Gastrocnemius medialis (tissue), 4 donors: ENCODE results near the gene MED22.

Experiments
- CTCF ChIP-seq, 5 experiments: fragments of 450-650 bp in 3 of 5; fragments of 200-600 bp in 2 of 5; sonication (generic) in 2 of 5; IDR thresholded peaks in 4 of 5; conservative IDR thresholded peaks in 1 of 5; 1 replicate in 4 of 5; 2 replicates in 1 of 5; pipeline ENCODE4 v1.5.1; 2016 to 2019; ENCODE audit warnings: antibody characterized with exemption in 5 of 5, mild to moderate bottlenecking in 3 of 5, moderate library complexity in 3 of 5
- POLR2A ChIP-seq, 2 donors: fragments of 450-650 bp; IDR thresholded peaks; one replicate each; pipeline ENCODE4 v1.6.1; 2017; ENCODE audit warnings: antibody characterized with exemption in 2 of 2, mild to moderate bottlenecking in 2 of 2, moderate library complexity in 2 of 2

DNA sequence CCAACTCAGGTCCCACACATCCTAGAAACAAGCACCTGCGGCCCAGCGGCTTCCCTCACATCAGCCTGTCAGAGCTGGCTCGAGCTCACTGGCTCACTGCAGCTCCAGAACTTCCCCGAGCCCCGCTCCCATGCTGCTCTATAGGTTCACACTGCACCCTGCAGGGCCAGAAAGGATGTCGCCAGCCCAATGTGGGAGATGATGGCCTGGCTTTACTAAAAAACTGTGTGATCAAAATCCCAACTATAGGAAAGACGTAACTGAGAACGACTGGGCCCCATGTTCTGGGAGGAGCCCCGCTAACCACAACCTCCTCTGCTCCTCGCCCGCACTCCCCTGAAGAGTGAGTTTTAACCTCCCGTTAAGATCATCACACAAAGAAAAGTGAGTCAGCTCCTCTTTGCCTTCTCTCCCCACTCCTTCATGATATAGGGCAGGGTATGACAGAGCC lies 23.4 kb upstream of the MED22 start:
- TF ChIP-seq CTCF (IDR thresholded peaks at IDR 0.05 in 4 of 5, conservative IDR thresholded peaks at IDR 0.05 in 1 of 5) (no peak), POLR2A (IDR thresholded peaks at IDR 0.05) (no peak)
